H1 (cell line): ENCODE data around the gene TMEM200C. TPM values are rescaled to one million over a fixed set of nuclear protein-coding genes. Genes with fewer than 3 reads are reported as not detected.

Source experiments
- CTCF ChIA-PET: fragments of 300-600 bp; sonication (Branson Sonifier 250); formaldehyde crosslinking; loops from one replicate; lab custom pipeline; 2021; ENCODE audit not compliant: partially characterized antibody; lab: Charles Lee
- POLR2A ChIA-PET: fragments of 300-600 bp; sonication (Branson Sonifier 250); formaldehyde crosslinking; loops from one replicate; lab custom pipeline; 2021; ENCODE audit warnings: inconsistent platforms; ENCODE audit not compliant: partially characterized antibody; lab: Charles Lee
- DNase-seq, 2 experiments: peaks; one replicate each; pipeline versions ENCODE4 v3.0.0 to v3.0.0-alpha.2; 2010 to 2022; ENCODE audit warnings: low spot score in 2 of 2, low read depth in 1 of 2, mixed read lengths in 1 of 2
- FAIRE-seq: peaks from 2 replicates; lab custom pipeline; 2011; peaks lifted over from hg19 to GRCh38; lab: Jason Lieb, UNC
- H2AFZ ChIP-seq: 2 replicates; pipeline ENCODE4 v1.8.1; 2012; ENCODE audit warnings: low read length, inconsistent platforms
- H2AK5ac ChIP-seq: 2 replicates; pipeline ENCODE4 v1.6.1; 2013; ENCODE audit warnings: low read depth, low read length
- H2BK120ac ChIP-seq: replicated peaks from 2 replicates; pipeline ENCODE3; 2013; ENCODE audit warnings: low read depth, low read length, inconsistent platforms
- H2BK12ac ChIP-seq: 2 replicates; pipeline ENCODE4 v1.6.1; 2013; ENCODE audit warnings: low read depth, low read length
- H2BK15ac ChIP-seq: 2 replicates; pipeline ENCODE4 v1.6.1; 2013; ENCODE audit warnings: low read length
- H2BK20ac ChIP-seq: 2 replicates; pipeline ENCODE4 v1.6.1; 2013; ENCODE audit warnings: low read length
- H2BK5ac ChIP-seq: 2 replicates; pipeline ENCODE4 v1.6.1; 2013; ENCODE audit warnings: low read depth, low read length
- H3K14ac ChIP-seq: 2 replicates; pipeline ENCODE4 v1.6.1; 2013; ENCODE audit warnings: inconsistent platforms; ENCODE audit not compliant: insufficient read length
- H3K18ac ChIP-seq: 2 replicates; pipeline ENCODE4 v1.6.1; 2013; ENCODE audit warnings: low read length; ENCODE audit errors: extremely low read depth
- H3K23ac ChIP-seq: 2 replicates; pipeline ENCODE4 v1.6.1; 2013; ENCODE audit warnings: inconsistent platforms; ENCODE audit not compliant: insufficient read length
- H3K23me2 ChIP-seq: 2 replicates; pipeline ENCODE4 v1.6.1; 2013; ENCODE audit warnings: low read depth, low read length
- H3K27ac ChIP-seq: 2 replicates; pipeline ENCODE4 v1.6.1; 2011; ENCODE audit warnings: low read depth, low read length, inconsistent platforms
- H3K27me3 ChIP-seq, 4 experiments: replicated peaks in 1 of 4; 1 replicate in 1 of 4; 2 replicates in 3 of 4; pipeline versions ENCODE4 v1.6.1 to v1.8.1; 2011 to 2013; ENCODE audit warnings: low read length in 3 of 4, mild to moderate bottlenecking in 3 of 4, inconsistent platforms in 2 of 4, mixed read lengths in 2 of 4, moderate library complexity in 1 of 4; ENCODE audit not compliant: control insufficient read depth in 3 of 4, insufficient read depth in 3 of 4; ENCODE audit errors: extremely low read depth in 1 of 4
- H3K36me3 ChIP-seq, 4 experiments: 2 replicates each; pipeline versions ENCODE4 v1.6.1 to v1.8.1; 2011 to 2013; ENCODE audit warnings: mild to moderate bottlenecking in 4 of 4, low read length in 3 of 4, moderate library complexity in 2 of 4, control low read depth in 1 of 4, inconsistent platforms in 1 of 4; ENCODE audit not compliant: insufficient read depth in 4 of 4, control insufficient read depth in 2 of 4
- H3K4ac ChIP-seq: replicated peaks from 2 replicates; pipeline ENCODE3; 2013; ENCODE audit warnings: low read length, low read depth, mixed read lengths, inconsistent platforms; ENCODE audit not compliant: insufficient read length
- H3K4me1 ChIP-seq, 4 experiments: replicated peaks in 1 of 4; 1 replicate in 1 of 4; 2 replicates in 3 of 4; pipeline versions ENCODE4 v1.6.1 to v1.8.1; 2011 to 2013; ENCODE audit warnings: low read length in 3 of 4, inconsistent platforms in 2 of 4, mixed read lengths in 1 of 4; ENCODE audit not compliant: insufficient read depth in 4 of 4, control insufficient read depth in 3 of 4
- H3K4me2 ChIP-seq, 2 experiments: 2 replicates each; pipeline versions ENCODE4 v1.6.1 to v1.8.1; 2011 to 2013; ENCODE audit warnings: low read depth in 2 of 2, low read length in 2 of 2, control low read depth in 1 of 2, inconsistent platforms in 1 of 2, mild to moderate bottlenecking in 1 of 2; ENCODE audit not compliant: insufficient read depth in 1 of 2
- H3K4me3 ChIP-seq, 4 experiments: fragments of 200-600, 300-600 bp in 1 of 4; sonication (generic), shearing (Covaris generic), sonication (Bioruptor Twin) in 1 of 4; 2 replicates each; pipeline versions ENCODE4 v1.5.1 to v1.8.1; 2011 to 2016; ENCODE audit warnings: low read length in 4 of 4, low read depth in 3 of 4, control low read depth in 2 of 4, inconsistent platforms in 2 of 4, mild to moderate bottlenecking in 2 of 4, mixed read lengths in 1 of 4, moderate library complexity in 1 of 4; ENCODE audit not compliant: insufficient read depth in 2 of 4; ENCODE audit errors: extremely low read depth in 1 of 4
- H3K56ac ChIP-seq: replicated peaks from 2 replicates; pipeline ENCODE3; 2013; ENCODE audit warnings: low read depth, mild to moderate bottlenecking, mixed read lengths, low read length, inconsistent platforms; ENCODE audit not compliant: insufficient read length
- H3K79me1 ChIP-seq: 2 replicates; pipeline ENCODE4 v1.6.1; 2013; ENCODE audit warnings: low read depth, low read length, control low read depth
- H3K79me2 ChIP-seq, 2 experiments: 2 replicates each; pipeline versions ENCODE4 v1.6.1 to v1.8.1; 2012 to 2013; ENCODE audit warnings: low read length in 2 of 2, mild to moderate bottlenecking in 2 of 2, inconsistent platforms in 1 of 2; ENCODE audit not compliant: insufficient read depth in 2 of 2, control insufficient read depth in 1 of 2
- H3K9ac ChIP-seq, 4 experiments: replicated peaks in 1 of 4; 1 replicate in 1 of 4; 2 replicates in 3 of 4; pipeline versions ENCODE4 v1.6.1 to v1.8.1; 2011 to 2013; ENCODE audit warnings: low read depth in 3 of 4, low read length in 3 of 4, control low read depth in 2 of 4, mild to moderate bottlenecking in 2 of 4, moderate library complexity in 2 of 4, inconsistent platforms in 1 of 4; ENCODE audit errors: extremely low read depth in 1 of 4
- H3K9me3 ChIP-seq, 2 experiments: 2 replicates each; pipeline versions ENCODE4 v1.6.1 to v1.8.1; 2012 to 2013; ENCODE audit warnings: mild to moderate bottlenecking in 2 of 2, moderate library complexity in 2 of 2, control low read depth in 1 of 2, inconsistent platforms in 1 of 2, low read depth in 1 of 2, low read length in 1 of 2, mixed read lengths in 1 of 2; ENCODE audit not compliant: insufficient read depth in 2 of 2
- H4K20me1 ChIP-seq, 2 experiments: replicated peaks in 1 of 2; 2 replicates each; pipeline versions ENCODE3 to v1.8.1; 2011 to 2013; ENCODE audit warnings: inconsistent platforms in 2 of 2, low read length in 2 of 2, mild to moderate bottlenecking in 1 of 2; ENCODE audit not compliant: insufficient read depth in 2 of 2, control insufficient read depth in 1 of 2
- H4K5ac ChIP-seq: 2 replicates; pipeline ENCODE4 v1.6.1; 2013; ENCODE audit warnings: low read length, low read depth, mixed read lengths, inconsistent platforms; ENCODE audit not compliant: insufficient read length
- H4K8ac ChIP-seq: 2 replicates; pipeline ENCODE4 v1.8.0; 2013; ENCODE audit warnings: mild to moderate bottlenecking, moderate library complexity, low read length, inconsistent platforms; ENCODE audit not compliant: insufficient read depth; ENCODE audit errors: extremely low read depth
- H4K91ac ChIP-seq: replicated peaks from 2 replicates; pipeline ENCODE3; 2013; ENCODE audit warnings: low read length, mixed read lengths, inconsistent platforms; ENCODE audit not compliant: insufficient read length
- NANOG ChIP-seq: IDR thresholded peaks from 2 replicates; pipeline ENCODE4 v1.6.1; 2011; ENCODE audit warnings: low read length, low read depth, mild to moderate bottlenecking, inconsistent platforms; ENCODE audit not compliant: insufficient read depth, poor library complexity, severe bottlenecking
- RAD21 ChIP-seq, 2 experiments: IDR thresholded peaks in 1 of 2; conservative IDR thresholded peaks in 1 of 2; 2 replicates each; pipeline ENCODE4 v1.6.1; 2011; ENCODE audit warnings: low read depth in 2 of 2, low read length in 2 of 2, improper control_type of control experiment in 1 of 2, inconsistent platforms in 1 of 2, mild to moderate bottlenecking in 1 of 2, moderate library complexity in 1 of 2
- WGBS, 2 experiments: shearing (Covaris generic) in 1 of 2; methylation state at CpG; one replicate each; pipeline versions ENCODE4 v1.1.6 to v1.1.7; 2013 to 2015; ENCODE audit warnings: low lambda C conversion rate in 2 of 2, mixed read lengths in 2 of 2, inconsistent platforms in 1 of 2, low coverage in 1 of 2, missing lambda C conversion rate in 1 of 2; ENCODE audit not compliant: insufficient replicate concordance in 2 of 2, insufficient coverage in 1 of 2, insufficient read length in 1 of 2; ENCODE audit errors: extremely low coverage in 1 of 2, missing lambda C conversion rate in 1 of 2; 5-methylcytosine and 5-hydroxymethylcytosine counted together
- polyA plus RNA-seq, 7 experiments: library from polyadenylated mRNA; depleted of rRNA in 3 of 7; stranded (reverse) in 5 of 7; unstranded in 2 of 7; fragments of >200 nt in 5 of 7; fragments of 200-250 nt in 2 of 7; gene quantifications; 1 replicate in 5 of 7; 2 replicates in 1 of 7; 4 replicates in 1 of 7; pipeline versions ENCODE4 v1.2.1 to v1.2.3, GENCODE V29; 2011 to 2013; ENCODE audit warnings: missing spikeins in 2 of 7, mixed read lengths in 2 of 7
- total RNA-seq: library from RNA; stranded (reverse); fragmentation: NEBNext Ultra II Directional; extraction: Animal tissue kit (Norgen Biotek cat#: 25700); gene quantifications from 2 replicates; pipeline ENCODE4 v1.2.1, GENCODE V29; 2021

Gene TMEM200C
- total and polyA plus RNA-seq, 2 of the 8 experiments (the other 6 are each of a cell fraction or from before 2014, with no cell fraction given), result 3.4 to 9.6 TPM

GRCh38 chr18:5841518-5841917 lies 53.8 kb downstream of the TMEM200C start:
- FAIRE-seq (no peak), DNase-seq (no peak)
- no peaks in the 10 kb centered on the region for H3K23me2 ChIP-seq
- H3K36me3 ChIP-seq, result no peaks in the 10 kb centered on the region
- ChIA-PET CTCF (interaction anchor here (0.6 to 2.1 kb wide), 8 partner anchors 9 to 642 kb away, joined by 3 to 4 read pairs (median 3); no protein-coding TSS in a partner anchor), POLR2A (interaction anchor here (0.6 to 0.9 kb wide), 2 partner anchors 36 to 257 kb away, joined by 3 read pairs; no protein-coding TSS in a partner anchor)
- no peak overlapping the region for H4K91ac ChIP-seq
- no peak overlapping the region for H2BK20ac ChIP-seq
- no peak overlapping the region for H2BK15ac ChIP-seq
- H3K27ac ChIP-seq, result no peak overlapping the region
- TF ChIP-seq NANOG, result no peak
- peak in 1 of 2 experiments; percentile 18; a peak in 1 of 4 replicates for TF ChIP-seq RAD21 (IDR thresholded peaks at IDR 0.05 in 1 of 2, conservative IDR thresholded peaks at IDR 0.05 in 1 of 2; ENCODE audit: low read depth in 2 of 2, low read length in 2 of 2)
- H2BK120ac ChIP-seq, result no peak overlapping the region
- H3K4me1 ChIP-seq, result no peaks in the 10 kb centered on the region
- H2BK5ac ChIP-seq, result no peak overlapping the region
- H3K18ac ChIP-seq, result no peak overlapping the region
- H4K20me1 ChIP-seq, result no peaks in the 10 kb centered on the region
- H3K27me3 ChIP-seq, result no peaks in the 10 kb centered on the region; a peak in 1 of 7 replicates
- H3K9ac ChIP-seq, result no peak overlapping the region
- H3K79me1 ChIP-seq, result no peaks in the 10 kb centered on the region
- 0 out of 4 replicates have a peak, but pooled peaks cover 0 to 7% of the 10 kb centered on the region in 2 experiments for H3K9me3 ChIP-seq
- 85% methylated on average over 2 of the region's 2 CpGs; no CpG with 5 or more reads in 1 of the 2 experiments for WGBS, 2 experiments
- H2BK12ac ChIP-seq, result no peak overlapping the region
- H3K4me2 ChIP-seq, result no peak overlapping the region
- H2AK5ac ChIP-seq, result no peak overlapping the region
- H3K79me2 ChIP-seq, result no peaks in the 10 kb centered on the region
- H2AFZ ChIP-seq, result no peak overlapping the region
- H3K56ac ChIP-seq, result no peak overlapping the region
- H4K8ac ChIP-seq, result no peak overlapping the region
- H3K14ac ChIP-seq, result no peak overlapping the region
- H3K4me3 ChIP-seq, result no peak overlapping the region
- no peak overlapping the region for H3K4ac ChIP-seq
- no peak overlapping the region for H3K23ac ChIP-seq
- no peak overlapping the region for H4K5ac ChIP-seq
